GM12801 (cell line): ENCODE data around the gene SRPX2.

ENCODE experiments used
- TF ChIP-seq, protein P1 (sequence below): IDR thresholded peaks from one replicate; pipeline ENCODE4 v1.5.1; 2011; ENCODE audit warnings: control low read depth; ENCODE audit not compliant: insufficient read length; ENCODE audit errors: extremely low read depth

SRPX2 gene

GRCh38 chrX:100652266-100652665, 8.3 kb downstream of the SRPX2 start:
- TF ChIP-seq, protein P1, sequence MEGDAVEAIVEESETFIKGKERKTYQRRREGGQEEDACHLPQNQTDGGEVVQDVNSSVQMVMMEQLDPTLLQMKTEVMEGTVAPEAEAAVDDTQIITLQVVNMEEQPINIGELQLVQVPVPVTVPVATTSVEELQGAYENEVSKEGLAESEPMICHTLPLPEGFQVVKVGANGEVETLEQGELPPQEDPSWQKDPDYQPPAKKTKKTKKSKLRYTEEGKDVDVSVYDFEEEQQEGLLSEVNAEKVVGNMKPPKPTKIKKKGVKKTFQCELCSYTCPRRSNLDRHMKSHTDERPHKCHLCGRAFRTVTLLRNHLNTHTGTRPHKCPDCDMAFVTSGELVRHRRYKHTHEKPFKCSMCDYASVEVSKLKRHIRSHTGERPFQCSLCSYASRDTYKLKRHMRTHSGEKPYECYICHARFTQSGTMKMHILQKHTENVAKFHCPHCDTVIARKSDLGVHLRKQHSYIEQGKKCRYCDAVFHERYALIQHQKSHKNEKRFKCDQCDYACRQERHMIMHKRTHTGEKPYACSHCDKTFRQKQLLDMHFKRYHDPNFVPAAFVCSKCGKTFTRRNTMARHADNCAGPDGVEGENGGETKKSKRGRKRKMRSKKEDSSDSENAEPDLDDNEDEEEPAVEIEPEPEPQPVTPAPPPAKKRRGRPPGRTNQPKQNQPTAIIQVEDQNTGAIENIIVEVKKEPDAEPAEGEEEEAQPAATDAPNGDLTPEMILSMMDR: no peak

GRCh38 chrX:100654261-100654660, 10.3 kb downstream of the SRPX2 start:
- TF ChIP-seq, protein P1: no peak

GRCh38 chrX:100658941-100659381, 15.0 kb downstream of the SRPX2 start:
- TF ChIP-seq, protein P1: no peak

DNA sequence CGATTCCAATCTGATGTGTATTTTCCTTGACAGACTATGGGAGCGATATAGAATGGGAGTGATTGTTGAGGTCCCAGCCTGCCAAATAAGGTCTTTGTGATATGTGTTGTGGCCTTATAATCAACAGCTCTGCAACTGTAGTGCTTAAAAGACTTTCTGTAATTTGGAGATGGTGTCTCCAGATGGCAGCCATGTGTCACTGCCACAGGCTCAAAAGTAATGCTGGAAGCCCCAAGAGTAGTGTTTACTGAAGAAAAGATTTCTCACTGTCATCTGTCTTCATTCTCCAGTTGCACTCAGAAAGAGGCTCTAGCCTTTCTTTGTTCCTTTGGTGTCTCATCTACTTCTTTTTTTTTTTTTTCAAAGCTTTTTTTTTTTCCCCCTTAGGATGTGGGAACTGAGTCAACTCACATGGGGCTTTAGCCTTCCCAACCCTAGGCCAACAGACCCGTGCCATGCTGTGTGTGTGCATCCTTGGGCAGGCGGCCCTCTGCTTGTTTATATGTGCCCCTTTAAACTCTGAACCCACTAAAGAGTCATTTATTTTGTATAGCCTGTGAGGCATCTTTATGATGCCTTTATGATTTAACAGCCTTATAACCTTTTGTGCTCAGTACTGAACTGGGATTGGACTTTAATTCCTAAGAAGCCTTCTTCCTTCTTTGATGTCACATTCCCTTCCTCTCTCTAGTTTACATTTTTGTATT, 15.6 kb downstream of the SRPX2 start:
- TF ChIP-seq, protein P1: no peak

DNA sequence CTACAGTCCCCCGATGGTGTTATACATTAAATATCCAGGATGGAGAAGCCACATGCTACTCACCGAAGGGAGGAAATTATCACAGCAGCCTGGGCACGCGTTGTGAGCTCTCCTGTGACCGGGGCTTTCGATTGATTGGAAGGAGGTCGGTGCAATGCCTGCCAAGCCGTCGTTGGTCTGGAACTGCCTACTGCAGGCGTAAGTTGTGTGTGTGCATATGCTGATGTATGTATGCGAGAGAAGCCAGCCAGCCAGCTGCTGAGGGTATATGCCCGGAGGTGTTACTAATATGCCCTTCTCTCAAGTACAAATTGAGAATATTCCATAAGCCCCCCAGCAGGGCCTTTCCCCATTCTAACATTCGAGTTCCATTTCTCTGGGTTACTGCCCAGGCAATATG, 18.2 kb downstream of the SRPX2 start:
- TF ChIP-seq, protein P1: no peak

DNA sequence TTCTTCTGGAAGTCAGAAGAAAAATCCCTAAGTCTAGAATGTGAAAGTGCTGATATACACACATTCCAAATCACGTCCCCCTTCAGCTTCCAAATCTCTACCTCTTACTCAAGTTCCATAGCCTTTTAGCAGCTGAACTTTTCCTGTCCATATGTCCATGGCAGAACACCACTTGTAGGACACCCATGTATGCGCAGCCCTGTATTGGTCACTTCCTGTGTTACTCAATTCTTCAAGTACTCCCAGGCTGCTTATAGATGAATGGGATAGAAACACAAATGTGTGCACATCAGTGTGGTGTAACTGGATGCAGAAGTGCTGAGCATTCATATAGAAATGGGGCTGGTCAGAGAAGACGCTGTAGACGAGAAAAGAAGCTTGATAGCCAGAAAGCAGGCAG, 18.8 kb downstream of the SRPX2 start:
- TF ChIP-seq, protein P1: no peak

- TF ChIP-seq, protein P1: no peak
These were observed 19.6 kb downstream of the SRPX2 start for GRCh38 chrX:100663642-100664041.
